ENCODE data around the gene ASZ1.

GRCh38 chr7:117470777-117471176 is 43.5 kb upstream of the ASZ1 start:
- TF ChIP-seq CTCF (IDR thresholded peaks at IDR 0.05) (no peak), REST (IDR thresholded peaks at IDR 0.05; ENCODE audit: insufficient read depth in 1 of 2, low read depth in 2 of 2, low read length in 1 of 2) (no peak), POLR2AphosphoS5 (IDR thresholded peaks at IDR 0.05; ENCODE audit: low read depth, low read length) (no peak)

Data from Panc1 (cell line).